ENCODE measurements around the gene HNRNPUL2.
"Not testable (repeated sequence)": the region's sequence is repeated elsewhere in the genome, so short reads cannot be mapped to it uniquely, and the experiment has no call there.

Gene HNRNPUL2

GRCh38 chr11:62774407-62774806, 47.1 kb upstream of the HNRNPUL2 start:
- TF ChIP-seq GLIS3 (CRISPR knock-in tag; IDR thresholded peaks at IDR 0.05) (no peak), ISL1 (CRISPR knock-in tag; IDR thresholded peaks at IDR 0.05) (no peak), ZNF565 (CRISPR knock-in tag; conservative IDR thresholded peaks at IDR 0.05; ENCODE audit: low read depth) (no peak), ZNF70 (CRISPR knock-in tag; IDR thresholded peaks at IDR 0.05) (no peak), CSRNP3 (CRISPR knock-in tag; IDR thresholded peaks at IDR 0.05) (no peak), RARB (CRISPR knock-in tag; IDR thresholded peaks at IDR 0.05) (no peak), PATZ1 (CRISPR knock-in tag; IDR thresholded peaks at IDR 0.05; ENCODE audit: borderline replicate concordance) (no peak), BACH2 (CRISPR knock-in tag; IDR thresholded peaks at IDR 0.05; ENCODE audit: borderline replicate concordance) (no peak), TOX (CRISPR knock-in tag; IDR thresholded peaks at IDR 0.05; ENCODE audit: borderline replicate concordance) (no peak), PPARA (CRISPR knock-in tag; IDR thresholded peaks at IDR 0.05; ENCODE audit: borderline replicate concordance) (no peak), ZFP3 (CRISPR knock-in tag; IDR thresholded peaks at IDR 0.05) (no peak), TCF4 (CRISPR knock-in tag; IDR thresholded peaks at IDR 0.05; ENCODE audit: borderline replicate concordance) (no peak)
- ATAC-seq: no peak

- peak; percentile 94 for ATAC-seq
- TF ChIP-seq BACH2 (CRISPR knock-in tag; IDR thresholded peaks at IDR 0.05; ENCODE audit: borderline replicate concordance): no peak
- TF ChIP-seq ZNF8 (CRISPR knock-in tag; IDR thresholded peaks at IDR 0.05): no peak
- peak; percentile 89; the same call in 1 of the 2 replicates for TF ChIP-seq PATZ1 (CRISPR knock-in tag; IDR thresholded peaks at IDR 0.05; ENCODE audit: borderline replicate concordance)
- no peak for TF ChIP-seq TOX (CRISPR knock-in tag; IDR thresholded peaks at IDR 0.05; ENCODE audit: borderline replicate concordance)
- TF ChIP-seq ISL1 (CRISPR knock-in tag; IDR thresholded peaks at IDR 0.05): no peak
- no peak for TF ChIP-seq CREB5 (CRISPR knock-in tag; IDR thresholded peaks at IDR 0.05; ENCODE audit: low read depth)
- no peak for TF ChIP-seq ZFP30 (CRISPR knock-in tag; IDR thresholded peaks at IDR 0.05)
- TF ChIP-seq ZNF70 (CRISPR knock-in tag; IDR thresholded peaks at IDR 0.05): peak; percentile 11; the same call in 1 of the 2 replicates
Observed at GRCh38 chr11:62771144-62772021, 44.1 kb upstream of the HNRNPUL2 start, which contains the start of gene TAF6L. TSS of gene TAF6L (plus strand) at chr11:62771396. CDS start at chr11:62775784, 4,388 bp downstream.

DNA sequence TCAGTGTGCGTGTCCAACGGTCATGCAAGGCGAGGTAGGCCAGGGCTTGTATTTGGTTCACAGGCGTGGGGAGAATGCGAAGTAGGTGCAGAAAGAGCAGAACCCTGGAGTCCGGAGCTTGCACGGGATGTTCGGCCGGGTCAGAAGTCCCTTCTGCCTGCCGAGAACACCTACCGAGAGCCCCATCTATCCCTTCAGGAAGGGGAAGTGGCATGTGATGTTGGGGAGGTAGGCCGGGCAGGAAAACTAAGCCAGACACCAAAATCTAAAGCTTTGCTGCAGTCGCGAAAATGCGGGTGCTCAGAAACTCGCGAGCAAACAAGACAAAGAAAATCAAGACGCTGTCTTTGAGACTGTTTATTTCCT, 43.5 kb upstream of the HNRNPUL2 start:
- peak; percentile 21 for ATAC-seq
- TF ChIP-seq ZFP3 (CRISPR knock-in tag; IDR thresholded peaks at IDR 0.05) (no peak), ARNTL (CRISPR knock-in tag; IDR thresholded peaks at IDR 0.05; ENCODE audit: borderline replicate concordance, low read depth) (no peak), ZNF8 (CRISPR knock-in tag; IDR thresholded peaks at IDR 0.05) (no peak), RARB (CRISPR knock-in tag; IDR thresholded peaks at IDR 0.05) (no peak)

DNA sequence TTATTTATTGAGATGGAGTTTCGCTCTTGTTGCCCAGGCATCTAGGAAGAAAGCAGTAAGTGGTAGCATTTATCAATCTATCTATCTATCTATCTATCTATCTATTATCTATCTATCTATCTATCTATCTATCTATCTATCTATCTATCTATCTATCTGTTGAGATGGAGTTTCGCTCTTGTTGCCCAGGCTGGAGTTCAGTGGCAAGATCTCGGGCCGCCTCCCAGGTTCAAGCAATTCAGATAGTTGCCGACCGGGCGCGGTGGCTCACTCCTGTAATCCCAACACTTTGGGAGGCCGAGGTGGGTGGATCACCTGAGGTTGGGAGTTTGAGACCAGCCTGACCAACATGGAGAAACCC, 33.6 kb upstream of the HNRNPUL2 start:
- ATAC-seq: not testable (repeated sequence)

DNA sequence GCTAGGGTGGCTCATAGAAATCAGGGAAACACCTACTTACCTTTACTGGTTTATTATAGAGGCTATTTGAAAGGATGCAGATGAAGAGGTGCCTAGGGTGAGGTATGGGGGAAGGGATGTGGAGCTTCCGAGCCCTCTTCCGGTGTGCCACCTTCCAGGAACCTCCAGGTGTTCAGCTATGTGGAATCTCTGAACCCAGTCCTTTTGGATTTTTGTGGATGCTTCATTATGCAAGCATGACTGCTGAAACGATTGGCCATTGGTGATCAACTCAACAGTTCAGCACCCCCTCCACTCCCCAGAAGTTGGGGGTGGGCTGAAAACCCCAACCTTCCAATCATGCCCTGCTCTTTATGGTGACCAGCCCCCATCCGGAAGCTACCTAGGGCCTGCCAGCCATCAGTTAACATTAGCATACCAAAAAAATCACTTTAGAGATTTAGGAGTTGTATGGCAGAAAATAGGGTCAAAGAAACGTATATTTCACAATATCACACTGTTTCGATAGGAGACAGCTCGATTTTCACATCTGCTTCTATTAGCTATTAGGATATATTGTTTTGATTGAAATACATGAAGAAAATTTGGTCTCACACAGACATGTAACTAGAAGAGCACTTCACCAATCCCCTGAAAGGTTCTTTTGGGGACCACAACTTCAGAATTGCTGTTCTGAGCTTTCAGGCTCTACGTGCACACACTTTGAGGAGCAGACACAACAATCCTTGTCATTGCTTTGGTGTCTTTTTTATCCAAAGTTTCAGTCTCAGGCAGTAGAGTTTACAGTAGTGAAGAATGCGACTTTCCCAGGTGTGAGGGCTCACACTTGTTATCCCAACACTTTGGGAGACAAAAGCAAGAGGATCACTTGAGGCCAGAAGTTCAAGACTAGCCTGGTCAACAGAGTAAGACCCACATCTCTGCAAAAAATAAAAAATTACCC, 30.9 kb upstream of the HNRNPUL2 start:
- no peak for TF ChIP-seq ESRRG (CRISPR knock-in tag; IDR thresholded peaks at IDR 0.05)
- TF ChIP-seq, protein P1, sequence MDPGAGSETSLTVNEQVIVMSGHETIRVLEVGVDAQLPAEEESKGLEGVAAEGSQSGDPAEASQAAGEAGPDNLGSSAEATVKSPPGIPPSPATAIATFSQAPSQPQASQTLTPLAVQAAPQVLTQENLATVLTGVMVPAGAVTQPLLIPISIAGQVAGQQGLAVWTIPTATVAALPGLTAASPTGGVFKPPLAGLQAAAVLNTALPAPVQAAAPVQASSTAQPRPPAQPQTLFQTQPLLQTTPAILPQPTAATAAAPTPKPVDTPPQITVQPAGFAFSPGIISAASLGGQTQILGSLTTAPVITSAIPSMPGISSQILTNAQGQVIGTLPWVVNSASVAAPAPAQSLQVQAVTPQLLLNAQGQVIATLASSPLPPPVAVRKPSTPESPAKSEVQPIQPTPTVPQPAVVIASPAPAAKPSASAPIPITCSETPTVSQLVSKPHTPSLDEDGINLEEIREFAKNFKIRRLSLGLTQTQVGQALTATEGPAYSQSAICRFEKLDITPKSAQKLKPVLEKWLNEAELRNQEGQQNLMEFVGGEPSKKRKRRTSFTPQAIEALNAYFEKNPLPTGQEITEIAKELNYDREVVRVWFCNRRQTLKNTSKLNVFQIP (CRISPR knock-in tag; IDR thresholded peaks at IDR 0.05; ENCODE audit: borderline replicate concordance, low read depth): no peak
- TF ChIP-seq CSRNP3 (CRISPR knock-in tag; IDR thresholded peaks at IDR 0.05): no peak
- no peak for TF ChIP-seq ARNTL (CRISPR knock-in tag; IDR thresholded peaks at IDR 0.05; ENCODE audit: borderline replicate concordance, low read depth)
- ATAC-seq: no peak

All from SK-N-SH treated with all-trans-retinoic acid at 6 μM for 48 hours (cell line).